Keratinocyte (primary cell): ENCODE measurements around the gene NDUFAF2.

Experiments
- EZH2 ChIP-seq: IDR thresholded peaks from one replicate; pipeline ENCODE4 v1.6.1; 2012; ENCODE audit warnings: inconsistent platforms, mild to moderate bottlenecking, low read length, moderate library complexity
- TF ChIP-seq, protein P1 (sequence below), 3 experiments: IDR thresholded peaks in 1 of 3; conservative IDR thresholded peaks in 1 of 3; optimal IDR thresholded peaks in 1 of 3; 2 replicates in 2 of 3; 3 replicates in 1 of 3; pipeline versions ENCODE3 to v1.5.1; 2011; ENCODE audit warnings: low read length in 3 of 3, mild to moderate bottlenecking in 3 of 3, moderate library complexity in 2 of 3, control low read depth in 1 of 3, inconsistent platforms in 1 of 3; ENCODE audit not compliant: insufficient read depth in 2 of 3; ENCODE audit errors: extremely low read depth in 1 of 3

DNA sequence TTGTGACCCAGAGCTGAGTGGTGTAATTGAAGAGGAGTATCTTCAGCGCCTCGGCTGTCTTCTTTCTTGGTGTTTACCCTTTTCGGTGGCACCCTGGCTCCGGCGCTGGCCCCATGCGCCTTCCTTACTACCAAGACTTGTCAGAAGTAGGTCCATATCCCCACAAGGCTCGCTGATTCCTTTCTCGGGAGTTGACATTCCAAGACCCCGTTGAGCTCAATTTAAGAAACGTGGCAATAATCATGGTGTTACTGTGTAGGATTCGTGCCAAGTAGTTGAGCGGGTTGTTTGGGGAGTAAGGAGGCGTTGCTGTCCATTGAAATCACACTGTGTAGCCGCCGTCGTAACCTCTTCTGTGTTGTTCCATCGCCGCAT, 795 bp downstream of the NDUFAF2 start:
- TF ChIP-seq EZH2 = no peak
- TF ChIP-seq, protein P1, sequence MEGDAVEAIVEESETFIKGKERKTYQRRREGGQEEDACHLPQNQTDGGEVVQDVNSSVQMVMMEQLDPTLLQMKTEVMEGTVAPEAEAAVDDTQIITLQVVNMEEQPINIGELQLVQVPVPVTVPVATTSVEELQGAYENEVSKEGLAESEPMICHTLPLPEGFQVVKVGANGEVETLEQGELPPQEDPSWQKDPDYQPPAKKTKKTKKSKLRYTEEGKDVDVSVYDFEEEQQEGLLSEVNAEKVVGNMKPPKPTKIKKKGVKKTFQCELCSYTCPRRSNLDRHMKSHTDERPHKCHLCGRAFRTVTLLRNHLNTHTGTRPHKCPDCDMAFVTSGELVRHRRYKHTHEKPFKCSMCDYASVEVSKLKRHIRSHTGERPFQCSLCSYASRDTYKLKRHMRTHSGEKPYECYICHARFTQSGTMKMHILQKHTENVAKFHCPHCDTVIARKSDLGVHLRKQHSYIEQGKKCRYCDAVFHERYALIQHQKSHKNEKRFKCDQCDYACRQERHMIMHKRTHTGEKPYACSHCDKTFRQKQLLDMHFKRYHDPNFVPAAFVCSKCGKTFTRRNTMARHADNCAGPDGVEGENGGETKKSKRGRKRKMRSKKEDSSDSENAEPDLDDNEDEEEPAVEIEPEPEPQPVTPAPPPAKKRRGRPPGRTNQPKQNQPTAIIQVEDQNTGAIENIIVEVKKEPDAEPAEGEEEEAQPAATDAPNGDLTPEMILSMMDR (optimal IDR thresholded peaks at IDR 0.05 in 1 of 3, IDR thresholded peaks at IDR 0.05 in 1 of 3, conservative IDR thresholded peaks at IDR 0.05 in 1 of 3; ENCODE audit: extremely low read depth in 1 of 3, insufficient read depth in 2 of 3, low read length in 3 of 3) = no peak
